ENCODE results near the gene TRDMT1. TPM values are rescaled to one million over a fixed set of nuclear protein-coding genes. Genes with fewer than 3 reads are reported as not detected.

TRDMT1 gene
- total and polyA plus RNA-seq, 7 experiments from 2014 or later, result 9.7 to 30.6 (median 15.2) TPM

DNA sequence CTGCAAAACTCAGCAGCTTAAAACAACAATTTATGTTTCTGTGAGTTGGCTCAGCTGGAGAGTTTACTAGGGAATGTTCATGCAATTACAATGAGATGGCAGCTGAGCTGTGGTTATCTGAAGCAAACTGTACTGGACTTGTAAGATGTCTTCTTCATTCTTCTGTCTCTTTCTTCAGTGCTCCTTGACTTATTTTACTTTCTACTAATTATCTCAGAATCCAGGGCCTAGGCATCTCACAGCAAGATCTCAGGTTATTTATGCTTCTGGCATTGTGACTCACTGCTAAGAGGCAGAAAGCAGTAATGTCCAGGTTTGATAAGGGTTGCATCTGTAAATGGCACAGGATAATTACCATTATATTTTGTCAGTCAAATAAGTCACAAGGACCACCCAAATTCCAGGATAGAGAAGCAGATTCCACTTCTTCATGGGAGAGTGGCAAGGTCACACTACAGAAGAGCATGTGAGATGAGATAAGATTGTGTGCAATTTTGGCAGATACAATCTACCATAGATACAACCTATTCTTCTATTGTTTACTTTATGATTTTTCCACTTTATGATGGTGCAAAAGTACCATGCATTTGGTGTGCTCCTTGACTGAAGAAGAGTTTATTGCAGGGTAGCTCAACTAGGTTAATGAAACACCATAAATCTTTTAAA is 43.4 kb upstream of the TRDMT1 start:
- Mint-ChIP-seq H3K27ac (no peak overlapping the region), H3K27me3 (peaks cover 0 to 5% (median 0%) of the 10 kb centered on the region in 5 donors), H3K36me3 (peaks cover 0 to 12% (median 0%) of the 10 kb centered on the region in 5 donors), H3K4me1 (peaks cover 0 to 21% (median 18%) of the 10 kb centered on the region in 7 donors), H3K4me3 (no peak overlapping the region), H3K9me3 (peaks cover 0 to 6% (median 3%) of the 10 kb centered on the region in 11 donors)
- Histone ChIP-seq H3K4me3 (ENCODE audit: low read length) (no peak overlapping the region), H3K36me3 (ENCODE audit: control insufficient read depth in 2 of 3, insufficient read depth in 3 of 3, low read length in 3 of 3) (no peaks in the 10 kb centered on the region), H3K9me3 (ENCODE audit: control insufficient read depth in 2 of 3, low read length in 3 of 3) (no peaks in the 10 kb centered on the region), H3K4me1 (ENCODE audit: control insufficient read depth in 2 of 2, insufficient read depth in 2 of 2, low read length in 2 of 2) (peaks cover 0 to 7% of the 10 kb centered on the region in 2 donors), H3K27me3 (ENCODE audit: control insufficient read depth in 2 of 2, insufficient read depth in 2 of 2, low read length in 2 of 2) (no peaks in the 10 kb centered on the region), H3K27ac (ENCODE audit: low read depth, low read length) (no peak overlapping the region)
- intact Hi-C loops (cut with micrococcal nuclease), result no loop called here
- ATAC-seq (no peak), DNase-seq (no peak)
- ChIA-PET POLR2A (interaction anchor here (1.6 kb wide), 1 partner anchor 15 kb away, joined by 3 read pairs; no protein-coding TSS in a partner anchor), CTCF (interaction anchor here (0.7 to 1.9 kb wide), 3 partner anchors 13 to 100 kb away, joined by 3 to 6 read pairs (median 4); no protein-coding TSS in a partner anchor)

DNA sequence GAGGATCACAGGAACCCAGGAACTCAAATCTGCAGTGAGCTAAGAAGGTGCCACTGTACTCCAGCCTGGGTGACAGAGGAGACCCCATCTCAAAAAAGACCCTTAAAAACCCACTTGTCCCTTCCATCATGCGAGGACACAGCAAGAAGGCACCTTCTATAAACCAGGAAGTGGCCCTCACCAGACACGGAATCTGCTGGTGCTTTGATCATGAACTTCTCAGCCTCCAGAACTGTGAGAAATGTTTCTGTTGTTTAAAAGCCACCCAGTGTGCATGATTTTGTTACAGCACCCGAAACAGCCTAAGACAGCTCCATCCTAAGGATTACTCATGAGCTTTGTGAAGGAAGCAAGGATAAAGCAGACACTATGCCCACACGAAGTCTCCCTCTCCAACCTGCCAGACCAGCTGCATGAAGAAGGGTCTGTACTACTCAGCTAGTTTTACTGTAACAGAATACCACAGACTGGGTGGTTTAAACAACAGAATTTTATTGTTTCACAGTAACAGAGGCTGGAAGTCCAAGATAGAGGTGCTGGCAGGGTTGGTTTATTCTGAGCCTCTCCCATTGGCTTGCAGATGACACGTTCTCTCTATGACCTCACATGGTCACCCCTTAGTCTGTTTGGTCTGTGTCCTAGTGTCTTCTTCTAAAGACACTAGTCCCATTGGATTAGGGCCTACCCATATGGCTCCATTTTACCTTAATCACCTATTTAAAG is 40.3 kb upstream of the TRDMT1 start:
- Mint-ChIP-seq H3K4me3 (peak overlapping the region in 3 of 10 donors; percentile 7 to 34 (median 21)), H3K27me3 (peaks cover 0 to 5% (median 0%) of the 10 kb centered on the region in 5 donors), H3K4me1 (peaks cover 0 to 23% (median 18%) of the 10 kb centered on the region in 7 donors), H3K27ac (peak overlapping the region in 8 of 9 donors; percentile 61 to 89 (median 80)), H3K36me3 (peaks cover 0 to 10% (median 8%) of the 10 kb centered on the region in 5 donors), H3K9me3 (peaks cover 0 to 6% (median 2%) of the 10 kb centered on the region in 11 donors)
- CTCF ChIA-PET, result interaction anchor here (1.6 kb wide), 1 partner anchor 11 kb away, joined by 10 read pairs; no protein-coding TSS in a partner anchor
- H3K4me3 ChIP-seq (ENCODE audit: low read length), result no peak overlapping the region
- DNase-seq (peak in 4 of 9 donors; percentile 14 to 38 (median 28)), ATAC-seq (no peak)
- H3K27ac ChIP-seq (ENCODE audit: low read depth, low read length), result no peak overlapping the region
- POLR2A ChIA-PET, result interaction anchor here (0.6 to 2.2 kb wide), 5 partner anchors 9 to 421 kb away, joined by 3 to 11 read pairs (median 4); partner anchors contain the start of gene TRDMT1
- peaks cover 0 to 17% (median 7%) of the 10 kb centered on the region in 3 experiments for H3K36me3 ChIP-seq (ENCODE audit: control insufficient read depth in 2 of 3, insufficient read depth in 3 of 3, low read length in 3 of 3)
- peaks cover 0 to 7% of the 10 kb centered on the region in 2 donors for H3K4me1 ChIP-seq (ENCODE audit: control insufficient read depth in 2 of 2, insufficient read depth in 2 of 2, low read length in 2 of 2)
- H3K9me3 ChIP-seq (ENCODE audit: control insufficient read depth in 2 of 3, low read length in 3 of 3), result no peaks in the 10 kb centered on the region
- no peaks in the 10 kb centered on the region for H3K27me3 ChIP-seq (ENCODE audit: control insufficient read depth in 2 of 2, insufficient read depth in 2 of 2, low read length in 2 of 2)
- intact Hi-C loops (cut with micrococcal nuclease), result loop anchor here in 1 of 2 donors (1.0 kb wide), 1 partner anchor 11 kb away; no protein-coding TSS in a partner anchor

DNA sequence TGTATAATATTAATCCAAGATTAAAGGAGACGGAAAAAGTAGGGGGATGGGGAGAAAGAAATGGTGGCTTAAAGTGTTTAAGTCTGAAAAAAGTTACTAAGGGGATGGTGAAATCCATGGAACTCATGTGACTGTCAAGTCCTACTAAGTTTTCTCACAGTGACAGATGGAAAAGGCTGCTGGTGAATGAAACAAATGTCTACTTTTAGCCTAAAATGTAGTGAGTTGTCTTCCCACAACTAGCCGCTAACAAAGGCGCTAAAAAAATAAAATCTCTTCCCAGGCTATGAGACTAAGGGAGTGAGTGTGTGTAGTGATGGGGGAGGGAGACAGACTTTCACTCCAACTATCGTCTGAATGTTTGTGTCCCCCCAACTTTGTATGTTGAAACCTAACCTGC is 39.1 kb upstream of the TRDMT1 start:
- Histone ChIP-seq H3K9me3 (ENCODE audit: control insufficient read depth in 2 of 3, low read length in 3 of 3) (no peaks in the 10 kb centered on the region), H3K4me3 (ENCODE audit: low read length) (no peak overlapping the region), H3K4me1 (ENCODE audit: control insufficient read depth in 2 of 2, insufficient read depth in 2 of 2, low read length in 2 of 2) (peaks cover 0 to 7% of the 10 kb centered on the region in 2 donors), H3K36me3 (ENCODE audit: control insufficient read depth in 2 of 3, insufficient read depth in 3 of 3, low read length in 3 of 3) (peaks cover 7 to 29% (median 18%) of the 10 kb centered on the region in 3 experiments), H3K27ac (ENCODE audit: low read depth, low read length) (no peak overlapping the region), H3K27me3 (ENCODE audit: control insufficient read depth in 2 of 2, insufficient read depth in 2 of 2, low read length in 2 of 2) (no peaks in the 10 kb centered on the region)
- Mint-ChIP-seq H3K4me1 (peaks cover 5 to 34% (median 24%) of the 10 kb centered on the region in 7 donors), H3K9me3 (no peaks in the 10 kb centered on the region), H3K36me3 (peaks cover 7 to 20% (median 13%) of the 10 kb centered on the region in 5 donors), H3K27ac (peak overlapping the region in 5 of 9 donors; percentile 38 to 70 (median 60)), H3K27me3 (no peaks in the 10 kb centered on the region), H3K4me3 (no peak overlapping the region)
- ChIA-PET CTCF (interaction anchor here (0.6 kb wide), 1 partner anchor 269 kb away, joined by 6 read pairs; no protein-coding TSS in a partner anchor), POLR2A (interaction anchor here (0.7 to 1.6 kb wide), 4 partner anchors 8 to 1406 kb away, joined by 3 to 4 read pairs (median 3); no protein-coding TSS in a partner anchor)
- ATAC-seq (no peak), DNase-seq (no peak)
- intact Hi-C loops (cut with micrococcal nuclease), result loop anchor here in 1 of 2 donors (1.0 kb wide), 1 partner anchor 10 kb away; no protein-coding TSS in a partner anchor

DNA sequence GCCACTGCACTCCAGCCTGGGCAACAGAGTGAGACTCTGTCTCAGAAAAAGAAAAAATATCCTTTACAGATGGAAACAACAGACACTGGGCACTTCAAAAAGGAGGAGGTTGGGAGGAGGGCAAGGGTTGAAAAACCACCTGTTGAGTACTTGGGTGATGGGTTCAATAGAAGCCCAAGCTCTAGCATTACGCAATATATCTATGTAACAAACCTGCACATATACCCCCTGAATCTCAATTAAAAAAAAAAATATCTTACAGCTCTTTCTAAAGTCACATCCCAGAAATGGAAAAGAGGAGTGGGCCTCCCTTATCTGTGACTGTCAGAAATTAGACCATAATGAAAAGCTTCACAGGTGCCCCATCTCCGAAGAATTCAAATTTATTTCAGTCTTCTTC is 38.6 kb upstream of the TRDMT1 start:
- Mint-ChIP-seq H3K36me3 (peaks cover 7 to 25% (median 17%) of the 10 kb centered on the region in 5 donors), H3K27me3 (no peaks in the 10 kb centered on the region), H3K4me1 (peaks cover 5 to 38% (median 27%) of the 10 kb centered on the region in 7 donors), H3K27ac (peak overlapping the region in 5 of 9 donors; percentile 38 to 70 (median 60)), H3K4me3 (no peak overlapping the region), H3K9me3 (no peaks in the 10 kb centered on the region)
- POLR2A ChIA-PET, result interaction anchor here (0.7 to 1.0 kb wide), 3 partner anchors 11 to 1407 kb away, joined by 3 read pairs; no protein-coding TSS in a partner anchor
- intact Hi-C loops (cut with micrococcal nuclease), result no loop called here
- ATAC-seq (no peak), DNase-seq (no peak)
- Histone ChIP-seq H3K4me3 (ENCODE audit: low read length) (no peak overlapping the region), H3K9me3 (ENCODE audit: control insufficient read depth in 2 of 3, low read length in 3 of 3) (no peaks in the 10 kb centered on the region), H3K36me3 (ENCODE audit: control insufficient read depth in 2 of 3, insufficient read depth in 3 of 3, low read length in 3 of 3) (peaks cover 12 to 34% (median 23%) of the 10 kb centered on the region in 3 experiments), H3K27ac (ENCODE audit: low read depth, low read length) (no peak overlapping the region), H3K4me1 (ENCODE audit: control insufficient read depth in 2 of 2, insufficient read depth in 2 of 2, low read length in 2 of 2) (peaks cover 0 to 7% of the 10 kb centered on the region in 2 donors), H3K27me3 (ENCODE audit: control insufficient read depth in 2 of 2, insufficient read depth in 2 of 2, low read length in 2 of 2) (no peaks in the 10 kb centered on the region)
- CTCF ChIA-PET, result interaction anchor here (0.6 kb wide), 1 partner anchor 268 kb away, joined by 6 read pairs; no protein-coding TSS in a partner anchor

- ChIA-PET CTCF (no interaction called here), POLR2A (interaction anchor here (1.0 kb wide), 1 partner anchor 10 kb away, joined by 3 read pairs; no protein-coding TSS in a partner anchor)
- Histone ChIP-seq H3K27me3 (ENCODE audit: control insufficient read depth in 2 of 2, insufficient read depth in 2 of 2, low read length in 2 of 2) (no peaks in the 10 kb centered on the region), H3K4me1 (ENCODE audit: control insufficient read depth in 2 of 2, insufficient read depth in 2 of 2, low read length in 2 of 2) (peaks cover 3 to 7% of the 10 kb centered on the region in 2 donors), H3K9me3 (ENCODE audit: control insufficient read depth in 2 of 3, low read length in 3 of 3) (no peaks in the 10 kb centered on the region), H3K36me3 (ENCODE audit: control insufficient read depth in 2 of 3, insufficient read depth in 3 of 3, low read length in 3 of 3) (peaks cover 18 to 40% (median 29%) of the 10 kb centered on the region in 3 experiments), H3K4me3 (ENCODE audit: low read length) (no peak overlapping the region), H3K27ac (ENCODE audit: low read depth, low read length) (no peak overlapping the region)
- H3K9me3 Mint-ChIP-seq, result no peaks in the 10 kb centered on the region
- peaks cover 8 to 30% (median 22%) of the 10 kb centered on the region in 5 donors for H3K36me3 Mint-ChIP-seq
- DNase-seq (no peak), ATAC-seq (peak; percentile 23)
- H3K27ac Mint-ChIP-seq, result peak overlapping the region; percentile 7 to 81 (median 60)
- no peak overlapping the region for H3K4me3 Mint-ChIP-seq
- peaks cover 5 to 43% (median 32%) of the 10 kb centered on the region in 7 donors for H3K4me1 Mint-ChIP-seq
- intact Hi-C loops (cut with micrococcal nuclease), result loop anchor here in 1 of 2 donors (10.0 kb wide), 1 partner anchor 405 kb away; the partner anchor contains the start of gene STAM
- no peaks in the 10 kb centered on the region for H3K27me3 Mint-ChIP-seq
Measured at GRCh38 chr10:17239345-17240085, 38.0 kb upstream of the TRDMT1 start.
